NT2/D1 (cell line): ENCODE measurements around the gene ACSL6.

Source experiments
- SUZ12 ChIP-seq: IDR thresholded peaks from 2 replicates; pipeline ENCODE4 v1.6.1; 2011; ENCODE audit not compliant: insufficient read length, insufficient read depth; ENCODE audit errors: extremely low read depth
- YY1 ChIP-seq: IDR thresholded peaks from 2 replicates; pipeline ENCODE4 v1.6.1; 2011; ENCODE audit not compliant: insufficient read length, insufficient read depth
- ZNF274 ChIP-seq: IDR thresholded peaks from 2 replicates; pipeline ENCODE4 v1.6.1; 2011; ENCODE audit warnings: mild to moderate bottlenecking, low read depth, low read length

GRCh38 chr5:132003982-132004381, 7.5 kb downstream of the ACSL6 start:
- TF ChIP-seq ZNF274 (no peak), YY1 (no peak), SUZ12 (no peak)
